Measurements from ENCODE around the gene ZCCHC13.
A peak's percentile ranks its signal among the peaks of the same experiment; 100 is the strongest.

DNA sequence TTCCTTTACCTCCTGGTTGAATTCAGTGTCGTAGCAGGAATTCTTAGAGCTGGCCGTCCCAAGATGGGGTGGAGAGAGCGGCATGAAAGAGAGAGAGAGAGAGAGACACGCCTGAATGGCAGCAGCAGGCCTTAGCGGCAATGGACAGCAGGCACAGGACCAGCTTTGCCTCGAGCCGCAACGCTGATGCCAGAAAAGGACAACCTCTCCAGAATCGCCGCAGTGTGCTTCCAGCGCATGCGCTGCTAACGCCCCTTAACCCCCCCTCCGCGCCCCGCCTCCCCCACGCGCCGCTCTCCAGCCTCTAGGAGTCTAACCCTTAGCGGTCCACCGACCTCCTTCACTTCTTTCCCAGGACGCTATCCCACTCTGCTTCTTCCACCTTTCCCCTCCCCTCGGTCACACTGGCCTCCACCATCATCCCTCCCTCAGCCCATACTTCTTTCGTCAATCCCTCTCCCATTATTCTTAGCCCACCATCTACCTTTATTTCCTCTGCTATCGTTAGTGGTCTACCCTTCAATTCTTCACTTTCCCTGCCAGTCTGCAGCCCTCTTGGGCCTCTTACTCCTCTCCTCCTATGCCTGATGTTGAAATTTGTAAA, 10.5 kb upstream of the ZCCHC13 start:
- TF ChIP-seq POLR2A (IDR thresholded peaks at IDR 0.05; ENCODE audit: control extremely low read depth in 1 of 2, low read depth in 2 of 2, low read length in 2 of 2) (no peak; a peak in 2 of 3 replicates), HDAC2 (IDR thresholded peaks at IDR 0.05; ENCODE audit: borderline replicate concordance in 1 of 2, low read depth in 2 of 2, low read length in 2 of 2) (no peak), BACH1 (IDR thresholded peaks at IDR 0.05; ENCODE audit: low read length) (no peak), CHD2 (IDR thresholded peaks at IDR 0.05; ENCODE audit: low read length) (no peak), EZH2 (IDR thresholded peaks at IDR 0.05; ENCODE audit: low read depth, low read length, severe bottlenecking) (no peak), RAD21 (IDR thresholded peaks at IDR 0.05 in 1 of 2, conservative IDR thresholded peaks at IDR 0.05 in 1 of 2; ENCODE audit: low read depth in 2 of 2, low read length in 2 of 2) (no peak), BRCA1 (IDR thresholded peaks at IDR 0.05; ENCODE audit: low read depth, low read length) (no peak), CHD1 (IDR thresholded peaks at IDR 0.05; ENCODE audit: low read depth, low read length) (no peak), RFX5 (IDR thresholded peaks at IDR 0.05; ENCODE audit: borderline replicate concordance, low read depth, low read length) (no peak), YY1 (IDR thresholded peaks at IDR 0.05; ENCODE audit: low read depth, low read length) (no peak), USF2 (IDR thresholded peaks at IDR 0.05; ENCODE audit: low read length) (no peak)
- TF ChIP-seq, protein P1, sequence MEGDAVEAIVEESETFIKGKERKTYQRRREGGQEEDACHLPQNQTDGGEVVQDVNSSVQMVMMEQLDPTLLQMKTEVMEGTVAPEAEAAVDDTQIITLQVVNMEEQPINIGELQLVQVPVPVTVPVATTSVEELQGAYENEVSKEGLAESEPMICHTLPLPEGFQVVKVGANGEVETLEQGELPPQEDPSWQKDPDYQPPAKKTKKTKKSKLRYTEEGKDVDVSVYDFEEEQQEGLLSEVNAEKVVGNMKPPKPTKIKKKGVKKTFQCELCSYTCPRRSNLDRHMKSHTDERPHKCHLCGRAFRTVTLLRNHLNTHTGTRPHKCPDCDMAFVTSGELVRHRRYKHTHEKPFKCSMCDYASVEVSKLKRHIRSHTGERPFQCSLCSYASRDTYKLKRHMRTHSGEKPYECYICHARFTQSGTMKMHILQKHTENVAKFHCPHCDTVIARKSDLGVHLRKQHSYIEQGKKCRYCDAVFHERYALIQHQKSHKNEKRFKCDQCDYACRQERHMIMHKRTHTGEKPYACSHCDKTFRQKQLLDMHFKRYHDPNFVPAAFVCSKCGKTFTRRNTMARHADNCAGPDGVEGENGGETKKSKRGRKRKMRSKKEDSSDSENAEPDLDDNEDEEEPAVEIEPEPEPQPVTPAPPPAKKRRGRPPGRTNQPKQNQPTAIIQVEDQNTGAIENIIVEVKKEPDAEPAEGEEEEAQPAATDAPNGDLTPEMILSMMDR (IDR thresholded peaks at IDR 0.05; ENCODE audit: control extremely low read depth in 1 of 3, insufficient read depth in 1 of 3, low read depth in 1 of 3, low read length in 3 of 3): no peak
- TF ChIP-seq, protein P2, sequence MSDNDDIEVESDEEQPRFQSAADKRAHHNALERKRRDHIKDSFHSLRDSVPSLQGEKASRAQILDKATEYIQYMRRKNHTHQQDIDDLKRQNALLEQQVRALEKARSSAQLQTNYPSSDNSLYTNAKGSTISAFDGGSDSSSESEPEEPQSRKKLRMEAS (IDR thresholded peaks at IDR 0.05): peak; percentile 62
